T-helper 1 cell treated with Interleukin-12 subunit alpha and Interleukin-12 subunit beta and Interleukin-4 antibody, amounts not matched to agents 30 ng/mL and 1 ng/mL, for 36 hours (primary cell): ENCODE measurements around the gene CCL11. TPM values are rescaled to one million over a fixed set of nuclear protein-coding genes. Genes with fewer than 3 reads are reported as not detected.
"Not testable (repeated sequence)": the region's sequence is repeated elsewhere in the genome, so short reads cannot be mapped to it uniquely, and the experiment has no call there.

Source experiments
- intact Hi-C: fragments of 100-400 bp; cut with micrococcal nuclease; formaldehyde crosslinking; loops from one replicate; pipeline ENCODE4 v1.15.1; 2024
- total RNA-seq: library from RNA; stranded (reverse); gene quantifications from 2 replicates; pipeline ENCODE4 v1.2.3, GENCODE V29; 2022

Gene CCL11
- total RNA-seq, 1 donor from 2014 or later = not detected

DNA sequence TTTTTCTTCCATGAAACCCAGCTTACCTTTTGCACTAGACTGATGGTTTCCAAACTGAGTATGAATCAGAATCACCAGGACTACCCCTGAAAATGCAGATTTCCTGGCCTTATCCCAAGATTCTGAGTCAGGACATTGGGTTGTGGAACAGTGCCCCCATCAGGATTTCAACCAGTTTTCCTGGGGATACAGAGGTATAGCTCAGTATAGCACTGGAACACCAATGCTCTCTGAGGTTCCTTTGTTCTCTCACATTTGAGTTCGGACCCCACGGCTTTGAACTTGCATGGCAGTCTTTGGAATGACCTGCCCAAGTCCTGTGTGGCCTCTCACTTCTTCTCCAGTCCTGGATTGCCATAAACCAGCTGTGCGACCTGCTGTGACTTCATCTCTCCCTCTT, 20.9 kb downstream of the CCL11 start:
- intact Hi-C loops = loop anchor here (5.0 kb wide), 2 partner anchors 44 to 56 kb away; partner anchors contain the start of gene CCL1

DNA sequence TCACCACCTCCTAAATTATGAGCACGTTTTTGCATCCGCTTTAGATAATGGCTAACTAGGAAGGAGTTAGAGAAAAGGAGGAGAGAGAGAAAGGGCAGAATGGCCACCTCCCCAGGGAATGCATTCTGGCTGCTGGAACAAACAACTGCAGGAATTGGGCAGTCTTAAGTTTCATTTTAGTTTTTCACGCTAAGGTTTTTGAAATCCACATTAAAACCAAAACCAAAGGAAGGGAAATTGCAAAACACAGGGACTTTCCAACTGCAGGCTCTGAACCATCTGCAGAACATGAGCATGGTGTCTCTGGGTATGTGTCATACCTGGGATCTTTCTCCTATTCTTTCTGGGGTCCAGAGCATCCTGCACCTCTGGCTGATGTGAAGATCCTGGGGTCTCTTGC, 21.6 kb downstream of the CCL11 start:
- intact Hi-C loops = loop anchor here (5.0 kb wide), 2 partner anchors 45 to 55 kb away; partner anchors contain the start of gene CCL1

DNA sequence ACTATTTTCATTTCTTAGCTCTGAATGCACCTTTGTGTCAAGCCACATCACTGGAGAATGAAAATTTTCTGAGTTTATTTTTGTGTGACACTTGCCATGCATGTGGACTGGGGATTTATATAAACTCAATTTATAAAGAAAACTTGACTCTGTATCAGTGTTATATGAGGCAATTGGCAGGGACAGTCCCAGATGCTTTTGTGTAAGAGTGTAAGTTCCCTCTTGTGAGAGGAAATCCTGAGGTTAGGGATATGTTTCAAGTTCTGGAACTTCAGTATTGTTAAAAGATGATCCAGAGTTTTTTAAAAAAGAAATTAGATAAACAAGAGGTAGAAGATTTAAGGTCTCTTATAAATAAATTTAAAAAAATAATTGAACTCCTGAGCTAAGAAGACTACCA, 22.8 kb downstream of the CCL11 start:
- intact Hi-C loops = loop anchor here (5.0 kb wide), 2 partner anchors 46 to 54 kb away; partner anchors contain the start of gene CCL1

DNA sequence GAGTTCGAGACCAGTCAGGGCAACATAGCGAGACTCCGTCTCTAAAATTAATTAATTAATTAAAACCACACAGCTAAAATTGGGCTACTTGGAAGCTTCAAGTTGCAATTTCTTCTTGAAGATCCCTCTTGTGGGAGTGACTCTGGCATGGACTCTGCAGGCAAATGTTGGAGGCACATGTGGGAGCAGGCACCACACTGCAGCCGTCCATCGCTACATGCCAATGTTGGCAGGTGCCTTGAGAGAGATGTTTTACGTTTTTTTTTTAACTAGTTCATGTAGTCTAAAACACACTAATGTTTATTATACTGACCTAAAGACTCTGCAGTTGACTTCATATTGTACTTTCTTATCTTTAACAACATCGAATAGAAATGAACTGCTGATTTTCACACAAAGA, 25.7 kb downstream of the CCL11 start:
- intact Hi-C loops = no loop called here

DNA sequence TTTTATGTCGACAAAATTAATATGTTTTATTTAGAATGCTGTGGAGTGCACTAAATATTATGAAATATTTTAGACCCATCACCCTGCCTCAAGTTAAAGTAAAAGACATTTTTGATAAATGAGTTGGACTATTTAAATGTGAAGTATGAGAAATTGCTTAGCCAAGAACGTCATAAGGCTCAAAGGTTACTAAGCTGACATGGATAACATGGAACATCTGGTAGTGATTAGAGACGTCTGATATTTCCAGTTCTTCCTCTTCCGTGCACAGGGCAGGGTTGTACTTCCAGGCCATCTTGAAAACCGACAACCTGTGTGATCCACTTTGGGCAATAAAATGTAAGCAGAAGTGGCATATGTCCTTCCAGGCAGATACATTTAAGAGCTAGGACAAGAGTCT, 26.5 kb downstream of the CCL11 start:
- intact Hi-C loops = no loop called here

DNA sequence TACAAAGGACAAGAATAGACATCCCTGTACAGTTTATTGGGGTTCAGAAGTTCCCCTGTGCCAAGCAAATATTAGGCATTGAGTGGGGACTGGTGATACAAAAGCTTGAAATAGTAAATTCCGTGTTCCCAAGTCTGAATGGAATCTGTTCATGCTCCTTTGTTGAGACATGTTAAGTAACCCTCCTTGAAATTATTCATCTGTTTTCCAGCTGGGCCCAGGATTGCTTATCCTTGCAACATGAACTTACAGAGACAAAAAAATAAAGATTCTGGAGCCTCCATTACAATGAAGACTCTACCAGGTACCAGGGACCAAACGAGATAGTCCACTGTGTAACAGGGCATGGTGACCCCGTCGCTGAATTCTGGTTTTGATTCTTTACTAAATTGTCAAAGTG, 27.6 kb downstream of the CCL11 start:
- intact Hi-C loops = no loop called here

DNA sequence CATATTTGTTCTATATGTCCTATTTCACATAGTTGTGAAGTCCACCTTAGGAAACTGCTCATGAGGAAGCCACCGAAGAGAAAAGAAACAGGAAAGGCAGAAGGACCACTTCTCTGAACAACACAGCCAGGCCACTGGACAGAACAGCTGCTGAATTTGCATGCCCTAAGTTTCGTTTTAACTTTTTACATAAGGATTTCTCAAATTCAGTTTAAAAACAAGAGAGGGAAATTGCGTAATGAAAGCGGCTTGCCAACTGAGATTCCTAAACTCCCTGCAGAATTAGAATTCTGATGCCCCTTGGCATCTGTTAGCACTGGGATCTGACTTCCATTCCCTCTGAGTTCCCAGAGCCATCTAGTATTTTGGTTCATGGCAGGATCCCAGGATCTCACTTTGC, 28.7 kb downstream of the CCL11 start:
- intact Hi-C loops = no loop called here

DNA sequence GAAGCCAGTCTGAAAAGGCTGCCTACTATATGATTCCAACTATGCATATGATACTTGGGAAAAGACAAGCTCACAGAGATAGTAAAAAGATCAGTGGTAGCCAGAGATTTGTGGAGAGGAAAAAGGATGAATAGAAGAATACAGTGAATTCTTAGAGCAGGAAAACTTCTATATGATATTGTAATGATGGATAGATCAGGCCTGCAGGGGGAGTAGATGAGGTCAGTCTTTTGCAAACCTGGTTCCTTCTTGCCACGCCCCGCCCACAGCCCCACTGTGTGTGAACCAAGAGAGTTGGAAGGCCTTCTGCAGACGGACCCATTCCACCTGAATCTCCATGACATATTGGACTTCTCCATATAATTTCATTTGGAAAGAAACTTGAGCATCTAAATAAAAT, 32.9 kb downstream of the CCL11 start:
- intact Hi-C loops = no loop called here

DNA sequence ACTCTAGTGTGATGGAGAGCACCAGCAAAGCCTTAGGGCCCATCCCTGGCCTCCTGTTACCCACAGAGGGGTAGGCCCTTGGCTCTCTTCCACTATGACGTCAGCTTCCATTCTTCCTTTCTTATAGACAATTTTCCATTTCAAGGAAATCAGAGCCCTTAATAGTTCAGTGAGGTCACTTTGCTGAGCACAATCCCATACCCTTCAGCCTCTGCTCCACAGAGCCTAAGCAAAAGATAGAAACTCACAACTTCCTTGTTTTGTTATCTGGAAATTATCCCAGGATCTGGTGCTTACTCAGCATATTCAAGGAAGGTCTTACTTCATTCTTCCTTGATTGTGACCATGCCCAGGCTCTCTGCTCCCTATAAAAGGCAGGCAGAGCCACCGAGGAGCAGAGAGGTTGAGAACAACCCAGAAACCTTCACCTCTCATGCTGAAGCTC, 33.5 kb downstream of the CCL11 start, which contains the start of gene CCL8:
Gene CCL8 (plus strand): TSS at position 397 of the 445 bp plus-strand sequence. CDS start 67 bp downstream, outside the sequence.
- intact Hi-C loops = no loop called here

DNA sequence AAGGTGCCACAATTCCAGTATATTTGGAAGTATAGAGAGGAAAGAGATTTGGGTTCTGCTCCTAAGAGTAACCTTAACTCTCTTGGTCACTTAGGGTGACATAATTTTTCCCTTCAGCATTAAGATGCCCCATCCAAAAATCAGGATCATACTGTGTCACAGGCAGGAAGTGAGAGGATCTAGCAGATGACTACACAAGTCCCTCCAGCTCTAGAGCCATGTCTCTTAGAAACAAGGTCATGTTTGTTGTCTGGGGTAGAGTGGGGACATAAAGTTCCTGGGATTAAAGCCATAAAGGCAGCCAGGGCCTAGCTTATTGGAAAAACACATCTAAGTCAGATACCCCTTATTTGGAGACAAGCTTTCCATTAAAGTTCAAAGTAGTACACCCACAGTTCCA, 36.4 kb downstream of the CCL11 start:
- intact Hi-C loops = no loop called here

DNA sequence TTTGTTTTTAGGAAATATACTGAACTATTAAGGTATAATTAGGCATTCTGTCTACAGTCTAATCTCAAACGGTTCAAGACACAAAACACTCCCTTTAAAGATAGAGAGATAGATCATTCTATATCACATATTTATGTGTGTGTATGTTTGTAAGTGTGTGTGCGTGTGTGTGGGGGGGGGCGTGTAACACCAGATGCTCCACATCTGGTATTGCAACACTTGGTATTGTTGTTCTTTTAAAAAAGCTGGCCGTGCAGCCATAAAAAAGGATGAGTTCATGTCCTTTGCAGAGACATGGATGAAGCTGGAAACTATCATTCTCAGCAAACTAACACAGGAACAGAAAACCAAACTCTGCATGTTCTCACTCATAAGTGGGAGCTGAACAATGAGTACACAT, 42.0 kb downstream of the CCL11 start:
- intact Hi-C loops = not testable (repeated sequence)

DNA sequence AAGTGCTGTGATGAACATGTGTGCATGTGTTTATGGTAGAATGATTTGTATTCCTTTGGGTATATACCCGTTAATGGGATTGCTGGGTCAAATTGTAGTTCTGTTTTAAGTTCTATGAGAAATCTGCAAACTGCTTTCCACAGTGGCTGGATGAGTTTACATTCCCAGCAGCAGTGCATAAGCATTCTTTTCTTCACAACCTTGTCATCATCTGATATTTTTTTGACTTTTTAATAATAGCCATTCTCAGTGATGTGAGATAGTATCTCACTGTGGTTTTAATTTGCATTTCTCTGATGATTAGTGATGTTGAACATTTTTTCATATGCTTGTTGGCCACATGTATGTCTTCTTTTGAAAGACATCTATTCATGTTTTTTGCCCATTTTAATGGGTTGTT, 52.2 kb downstream of the CCL11 start:
- intact Hi-C loops = no loop called here

Other genes with a start within 250 kb of the CCL11 start
- gene CCL2, start 30.5 kb upstream of the CCL11 start, total RNA-seq = 0.22 and 0.49 TPM in 2 replicates
- not detected in 2 replicates for gene CCL7, start 15.5 kb upstream of the CCL11 start, total RNA-seq
- not detected in 2 replicates for gene CCL8, start 33.7 kb downstream of the CCL11 start, total RNA-seq
- not detected in 2 replicates for gene CCL13, start 70.7 kb downstream of the CCL11 start, total RNA-seq
- 22.4 and 27.2 TPM in 2 replicates for gene CCL1, start 77.5 kb downstream of the CCL11 start, total RNA-seq